ENCODE measurements around the gene OR6C75.

- TF ChIP-seq CTCF (IDR thresholded peaks at IDR 0.05; ENCODE audit: low read depth, low read length, poor library complexity, severe bottlenecking), result no peak
- no peak for TF ChIP-seq EZH2phosphoT487 (IDR thresholded peaks at IDR 0.05; ENCODE audit: borderline replicate concordance, low read length)
Measured at GRCh38 chr12:55400229-55400628, 37.5 kb downstream of the OR6C75 start, which contains the start of gene OR6C65.

All from DOHH2 (cell line).